Erythroblast (primary cell): ENCODE results near the gene HGS.

ENCODE experiments used
- GATA1 ChIP-seq: IDR thresholded peaks from 2 replicates; pipeline ENCODE4 v1.6.1; 2011; ENCODE audit warnings: low read depth, mild to moderate bottlenecking, control low read depth, low read length, moderate library complexity
- POLR2A ChIP-seq: IDR thresholded peaks from 2 replicates; pipeline ENCODE4 v1.6.1; 2011; ENCODE audit warnings: mild to moderate bottlenecking, low read length

- TF ChIP-seq POLR2A (no peak), GATA1 (no peak)
These were observed 56.7 kb downstream of the HGS start for GRCh38 chr17:81740395-81740961.
